ENCODE results near the gene DIAPH1.

The DIAPH1 gene

DNA sequence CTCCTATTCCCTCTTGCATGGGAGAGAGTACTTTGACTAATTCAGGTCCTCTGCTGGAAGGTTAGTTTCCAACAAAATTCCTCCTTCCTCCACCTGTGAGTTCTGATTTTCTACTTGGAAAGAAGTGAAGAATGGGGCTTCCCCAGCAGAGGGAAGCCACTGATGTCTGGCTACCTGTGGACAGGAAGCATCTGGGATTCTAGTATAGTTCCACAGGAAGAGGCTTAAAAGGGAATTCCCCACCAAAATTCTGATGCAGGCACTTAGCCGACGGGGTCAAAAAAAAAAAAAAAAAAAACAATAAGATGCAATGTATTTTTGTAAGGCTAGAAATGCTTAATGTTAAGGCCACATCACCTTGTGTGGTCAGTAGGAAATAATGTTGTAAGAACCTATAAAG lies 96.5 kb downstream of the DIAPH1 start:
- no peak for DNase-seq (ENCODE audit: low read depth in 2 of 3, low spot score in 1 of 3)

DNA sequence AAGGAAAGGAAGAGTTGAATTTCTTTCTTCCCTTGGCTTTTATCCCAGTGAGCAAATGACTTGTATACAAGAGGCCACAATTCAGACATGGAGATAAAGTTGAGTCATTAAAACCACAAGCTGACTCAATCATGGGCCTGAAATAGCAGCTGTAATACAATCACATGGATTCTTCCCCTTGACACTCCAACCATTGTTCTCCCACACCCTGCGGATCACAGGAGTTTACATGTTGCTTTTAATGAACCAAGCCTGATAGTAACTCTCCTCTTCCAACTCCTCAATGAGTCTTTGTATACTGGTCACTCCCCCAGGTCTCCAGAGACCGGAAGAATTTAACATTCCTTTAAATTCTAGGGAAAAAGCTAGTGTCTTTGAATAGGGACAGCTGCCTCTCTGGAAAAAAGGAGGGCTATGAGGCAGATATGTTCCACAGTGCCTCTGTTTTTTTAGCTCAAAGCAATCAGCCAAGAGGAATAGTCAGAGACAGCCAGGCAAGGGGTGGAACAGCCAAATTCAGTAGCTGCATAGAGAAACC lies 97.5 kb downstream of the DIAPH1 start:
- no peak for DNase-seq (ENCODE audit: low read depth in 2 of 3, low spot score in 1 of 3)

DNA sequence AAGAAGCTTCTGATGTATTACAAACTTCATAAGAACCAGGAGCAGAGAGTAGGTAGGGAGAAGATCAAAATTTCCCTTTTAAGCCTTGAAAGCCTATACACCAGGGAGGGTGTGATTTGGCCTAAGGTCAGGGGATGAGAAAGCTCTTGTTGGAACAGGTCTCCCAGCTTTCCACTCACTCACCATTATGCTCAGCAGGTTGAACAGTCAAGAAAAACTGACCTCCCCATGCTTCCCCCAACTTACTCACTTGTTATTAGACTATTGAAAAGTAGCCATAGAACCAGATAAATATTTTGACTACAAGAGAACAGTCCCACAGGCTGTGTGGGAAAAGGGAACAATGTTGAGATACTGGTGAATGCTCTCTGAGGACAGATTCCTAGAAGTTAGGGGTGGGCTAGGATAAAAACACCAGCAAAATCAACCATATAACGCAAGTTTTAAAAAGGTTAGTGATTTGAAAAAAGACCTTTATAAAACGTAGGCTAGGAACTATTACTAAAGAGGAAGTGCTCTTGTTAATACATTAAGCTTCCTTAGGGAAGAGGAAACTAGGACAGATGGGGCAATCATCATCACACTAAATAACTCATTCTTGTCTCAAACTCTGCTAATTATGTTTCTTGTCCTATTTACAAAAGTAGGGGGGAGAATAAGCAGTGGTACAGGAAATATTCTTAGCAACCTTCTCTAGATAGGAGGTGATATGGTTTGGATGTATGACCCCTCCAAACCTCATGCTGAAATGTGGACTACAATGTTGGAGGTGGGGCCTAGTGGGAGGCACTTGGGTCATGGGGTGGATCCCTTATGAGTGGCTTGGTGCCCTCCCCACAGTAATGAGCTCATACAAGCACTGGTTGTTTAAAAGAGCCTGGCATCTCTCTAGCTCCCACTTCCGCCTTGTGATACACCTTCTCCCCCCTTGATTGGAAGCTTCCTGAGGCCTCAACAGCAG lies 98.9 kb downstream of the DIAPH1 start:
- no peak for DNase-seq (ENCODE audit: low read depth in 2 of 3, low spot score in 1 of 3)

DNA sequence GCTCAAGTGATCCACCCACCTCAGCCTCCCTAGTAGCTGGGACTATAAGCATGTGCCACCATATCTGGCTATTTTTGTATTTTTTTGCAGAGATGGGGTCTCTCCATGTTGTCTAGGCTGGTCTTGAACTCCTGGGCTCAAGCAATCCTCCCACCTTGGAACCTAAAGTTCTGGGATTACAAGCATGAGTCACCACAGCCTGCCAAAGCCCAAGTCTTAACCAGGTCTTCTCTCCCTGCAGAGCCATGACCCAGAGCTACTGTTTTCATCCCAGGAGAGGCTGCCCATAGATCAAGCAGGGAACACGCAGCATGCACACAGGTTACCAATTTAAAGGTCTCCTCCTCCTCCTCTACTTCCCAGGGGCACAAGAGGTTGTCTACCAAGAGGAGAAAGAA lies 100.2 kb downstream of the DIAPH1 start:
- no peak for DNase-seq (ENCODE audit: low read depth in 2 of 3, low spot score in 1 of 3)

DNA sequence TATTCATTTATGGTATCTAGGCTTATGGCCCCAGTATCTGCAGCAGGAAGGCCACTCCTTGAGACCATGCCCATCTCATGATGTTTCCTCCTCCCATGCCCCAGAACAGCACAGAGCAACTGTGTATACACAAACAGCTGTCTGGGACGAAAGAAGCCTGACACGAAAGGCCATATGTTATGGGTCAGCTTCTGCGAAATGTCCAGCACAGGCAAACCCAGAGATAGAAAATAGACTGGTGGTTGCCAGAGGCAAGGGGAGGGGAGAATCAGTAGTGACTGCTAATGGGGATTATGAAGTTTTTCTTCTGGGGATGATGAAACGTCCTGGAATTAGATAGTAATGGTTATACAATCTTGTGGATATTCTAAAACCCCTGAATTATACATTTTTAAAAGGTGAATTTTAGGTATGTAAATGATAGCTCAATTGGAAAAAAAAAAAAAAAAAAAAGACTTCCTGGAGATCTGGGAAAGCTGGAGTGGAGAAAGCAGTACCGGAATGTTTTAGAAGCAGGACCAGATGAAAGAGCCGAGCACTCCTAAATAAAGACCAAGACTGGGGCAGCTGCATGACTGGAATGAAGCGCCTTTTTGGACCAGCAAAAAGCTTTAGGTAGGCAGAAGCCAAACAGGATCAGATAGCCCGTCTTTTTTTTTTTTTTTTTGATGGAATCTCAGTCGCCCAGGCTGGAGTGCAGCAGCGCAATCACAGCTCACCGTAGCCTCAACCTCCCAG lies 100.8 kb downstream of the DIAPH1 start:
- no peak for DNase-seq (ENCODE audit: low read depth in 2 of 3, low spot score in 1 of 3)

DNA sequence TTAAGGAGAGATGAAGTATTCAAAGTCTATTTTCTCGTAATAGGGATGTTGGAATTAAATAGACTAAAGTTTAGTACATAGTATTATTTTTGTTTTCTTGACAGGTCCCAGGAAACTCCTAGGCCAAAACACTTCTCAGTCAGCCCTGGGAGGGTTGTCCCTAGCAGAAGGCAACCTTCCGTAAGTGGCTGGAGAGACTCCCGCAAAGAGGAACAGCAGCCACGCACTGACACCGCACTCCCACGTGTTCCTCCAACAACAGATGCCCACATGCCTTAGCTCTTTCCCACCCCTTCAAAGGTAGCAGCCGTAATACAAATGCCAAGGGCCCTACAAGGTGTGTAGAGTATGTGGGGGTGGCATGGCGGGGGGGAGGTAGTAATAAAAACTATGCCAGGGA lies 101.5 kb downstream of the DIAPH1 start:
- no peak for DNase-seq (ENCODE audit: low read depth in 2 of 3, low spot score in 1 of 3)

DNA sequence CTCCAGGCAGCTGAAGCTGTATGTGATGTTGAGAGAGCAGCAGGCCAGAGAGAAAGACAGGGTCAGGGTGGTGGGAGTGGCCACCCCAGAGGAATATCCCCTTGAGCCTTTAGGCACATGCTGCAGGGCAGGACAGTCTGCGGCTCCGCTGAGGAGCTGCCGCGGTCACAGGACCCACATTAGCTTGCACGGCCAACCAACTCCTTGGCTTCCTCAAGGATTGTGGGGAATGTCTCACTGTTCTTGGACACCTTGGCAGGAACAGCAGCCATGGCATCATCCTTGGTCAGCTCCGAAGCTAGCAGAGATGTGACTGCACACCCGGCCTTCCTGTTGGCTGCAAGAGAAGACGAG lies 102.2 kb downstream of the DIAPH1 start:
- no peak for DNase-seq (ENCODE audit: low read depth in 2 of 3, low spot score in 1 of 3)

DNA sequence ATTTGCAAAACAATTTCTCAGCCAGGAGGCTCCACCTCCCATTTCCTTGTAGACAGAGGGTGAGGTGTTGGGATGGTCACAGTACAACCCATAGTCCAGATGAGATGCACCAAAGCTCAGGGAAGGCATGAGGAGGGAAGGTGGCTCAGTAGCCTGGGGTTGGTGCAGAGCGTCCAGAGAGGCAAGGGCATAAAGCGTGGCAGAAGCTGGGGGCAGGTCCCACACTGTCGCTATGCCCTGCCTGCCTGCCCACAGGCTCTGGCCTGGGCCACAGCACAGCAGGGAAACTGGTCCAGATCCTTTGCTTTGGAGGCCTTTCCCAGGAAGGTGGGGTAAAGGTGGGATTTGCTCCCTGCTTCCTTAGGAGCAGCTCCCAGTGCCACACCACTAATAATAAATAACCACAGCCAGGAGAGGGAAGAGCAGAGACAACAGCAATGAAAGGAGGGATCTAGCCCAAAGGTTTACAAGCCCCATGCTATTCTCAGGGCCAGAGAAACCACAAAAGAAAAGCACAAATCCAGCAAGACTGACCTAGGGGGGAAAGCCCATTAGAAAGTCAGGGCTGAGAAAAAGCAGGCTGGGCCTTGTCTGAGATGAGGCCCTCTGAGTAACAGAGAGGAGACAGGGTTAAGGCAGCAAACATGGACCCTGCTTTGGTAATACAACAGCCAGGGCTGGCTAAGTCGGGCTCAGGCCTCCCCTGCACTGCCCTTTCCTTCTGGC lies 102.7 kb downstream of the DIAPH1 start:
- DNase-seq (ENCODE audit: low read depth in 2 of 3, low spot score in 1 of 3) = no peak

DNA sequence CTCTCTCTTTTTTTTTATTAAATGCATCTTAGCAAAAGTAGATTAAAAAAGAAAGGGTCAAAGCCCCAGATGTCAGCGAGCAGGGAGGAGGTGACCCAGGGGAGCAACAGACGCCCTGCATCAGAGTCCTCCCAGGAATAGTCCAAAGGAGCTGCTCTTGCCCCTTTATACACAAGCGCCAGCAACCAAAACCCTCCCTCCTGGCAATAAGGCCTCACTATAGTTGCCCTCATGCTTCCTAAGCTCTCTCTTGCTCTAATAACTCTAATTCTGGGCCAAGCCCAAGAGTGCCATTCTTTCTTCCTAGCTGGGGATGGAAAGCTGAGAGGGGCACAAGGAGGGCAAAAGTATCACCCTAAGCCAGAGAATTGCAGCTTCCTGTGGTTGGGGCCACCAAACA lies 103.7 kb downstream of the DIAPH1 start:
- DNase-seq (ENCODE audit: low read depth in 2 of 3, low spot score in 1 of 3) = no peak

DNA sequence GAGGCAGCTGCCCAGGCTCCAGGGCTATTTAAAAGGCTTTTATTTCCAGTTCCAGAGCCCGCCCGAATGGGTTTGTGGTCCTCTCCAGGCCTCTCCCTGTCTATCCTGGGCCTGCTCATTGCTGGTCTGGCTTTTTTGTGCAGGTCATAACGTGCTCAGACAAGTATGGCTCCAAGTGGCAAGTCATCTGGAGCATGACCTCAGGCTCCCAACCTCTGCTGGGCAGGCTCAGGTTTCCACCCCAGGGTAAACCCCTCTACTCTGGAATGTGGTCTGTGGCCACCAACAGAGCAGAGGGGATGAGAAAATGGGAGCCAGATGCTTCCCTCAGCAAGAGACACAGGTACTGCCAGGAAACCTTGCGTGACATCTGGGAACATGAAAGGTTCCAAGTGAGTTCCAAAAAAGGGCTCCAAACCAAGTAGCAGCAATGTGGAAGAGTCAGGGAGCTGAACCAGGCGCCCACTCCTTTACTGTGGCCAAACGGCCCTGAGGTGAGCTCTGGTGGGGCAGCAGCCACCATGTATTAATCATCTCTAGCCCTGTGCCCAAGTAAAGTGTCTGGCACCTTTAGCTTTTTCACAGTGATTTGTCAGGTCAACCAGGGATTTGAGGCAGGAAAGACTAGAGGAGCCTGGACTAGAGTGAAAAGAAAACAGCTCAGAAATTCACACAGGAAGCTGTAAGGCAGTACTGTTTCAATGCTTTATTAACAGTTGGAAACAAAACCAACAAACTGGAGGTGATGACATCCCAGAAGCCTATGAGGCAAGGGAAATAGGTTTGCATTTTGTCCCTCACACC lies 104.3 kb downstream of the DIAPH1 start:
- no peak for DNase-seq (ENCODE audit: low read depth in 2 of 3, low spot score in 1 of 3)

DNA sequence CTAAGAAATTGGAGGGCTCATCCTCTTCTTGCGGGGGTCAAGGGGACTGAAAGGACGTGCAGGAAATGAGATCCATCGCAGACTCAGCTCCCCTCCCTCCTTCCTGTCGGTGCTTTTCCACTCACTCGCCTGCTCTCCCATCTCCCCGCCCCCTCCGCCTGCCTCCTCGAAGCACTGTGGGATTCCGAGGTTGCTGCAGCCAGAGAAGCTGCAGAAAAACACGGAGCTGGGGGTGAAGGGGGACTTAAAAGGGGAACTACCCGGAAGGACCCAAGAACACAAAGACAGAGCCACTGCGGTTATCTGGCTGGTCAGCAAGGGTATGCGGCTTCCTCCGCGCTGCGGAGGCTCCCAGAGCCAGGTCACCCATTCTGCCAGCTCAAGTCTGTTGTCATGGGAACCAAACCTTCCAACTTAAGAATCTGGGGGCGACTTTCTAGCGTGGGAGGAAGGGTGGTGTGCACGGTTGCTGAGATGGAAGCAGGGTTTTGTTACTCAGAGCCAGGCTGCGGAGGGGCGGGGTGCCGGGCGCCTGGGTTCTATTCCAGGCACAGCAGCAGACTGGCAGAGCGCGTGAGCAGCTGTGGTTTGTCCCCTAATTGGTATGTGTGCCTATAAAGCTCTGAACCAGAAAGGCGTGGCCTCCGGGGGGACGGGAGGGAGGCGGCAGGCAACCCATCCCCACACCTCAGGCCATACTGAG lies 105.0 kb downstream of the DIAPH1 start:
- peak; percentile 44 to 64 (median 48) for DNase-seq (ENCODE audit: low read depth in 2 of 3, low spot score in 1 of 3)

DNA sequence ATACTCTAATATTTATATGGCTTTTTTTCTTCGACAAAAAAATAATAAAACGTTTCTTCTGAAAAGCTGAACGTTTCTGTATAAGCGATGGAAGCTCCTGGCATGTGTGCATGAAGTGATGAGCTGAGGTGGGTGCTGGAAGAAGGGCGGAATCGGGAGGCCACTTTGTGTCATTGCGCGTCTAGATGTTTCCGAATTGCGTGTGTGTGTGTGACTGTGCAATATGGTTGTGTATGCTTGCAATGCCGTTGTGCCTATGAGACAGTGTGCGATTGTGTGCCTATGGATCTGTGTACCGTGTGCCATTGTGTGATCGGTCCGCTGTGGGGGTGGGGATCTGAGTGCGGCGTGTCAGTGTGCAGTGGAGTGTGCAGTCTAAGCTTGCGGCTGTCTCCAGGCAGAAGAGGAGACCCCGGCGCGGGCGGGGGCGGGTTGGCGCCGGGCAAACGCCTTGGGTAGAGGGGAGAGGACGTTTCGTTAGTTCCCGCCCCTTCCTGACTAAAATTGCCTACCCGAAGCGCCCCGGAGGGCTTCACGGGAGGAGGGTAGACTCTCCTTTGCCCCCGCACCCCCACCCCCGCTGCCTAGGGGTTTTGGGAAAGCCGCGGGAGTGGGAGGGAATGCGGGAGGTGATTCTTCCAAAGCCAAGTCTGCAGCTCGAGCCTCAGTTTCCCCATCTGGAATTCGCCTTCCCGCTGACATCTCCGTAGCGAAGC lies 105.7 kb downstream of the DIAPH1 start:
- peak in 1 of 3 donors; percentile 27 for DNase-seq (ENCODE audit: low read depth in 2 of 3, low spot score in 1 of 3)

DNA sequence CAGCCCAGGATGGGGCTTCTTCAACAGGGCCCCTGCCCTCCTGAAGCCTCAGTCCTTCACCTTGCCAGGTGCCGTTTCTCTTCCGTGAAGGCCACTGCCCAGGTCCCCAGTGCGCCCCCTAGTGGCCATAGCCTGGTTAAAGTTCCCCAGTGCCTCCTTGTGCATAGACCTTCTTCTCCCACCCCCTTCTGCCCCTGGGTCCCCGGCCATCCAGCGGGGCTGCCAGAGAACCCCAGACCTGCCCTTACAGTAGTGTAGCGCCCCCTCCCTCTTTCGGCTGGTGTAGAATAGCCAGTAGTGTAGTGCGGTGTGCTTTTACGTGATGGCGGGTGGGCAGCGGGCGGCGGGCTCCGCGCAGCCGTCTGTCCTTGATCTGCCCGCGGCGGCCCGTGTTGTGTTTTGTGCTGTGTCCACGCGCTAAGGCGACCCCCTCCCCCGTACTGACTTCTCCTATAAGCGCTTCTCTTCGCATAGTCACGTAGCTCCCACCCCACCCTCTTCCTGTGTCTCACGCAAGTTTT lies 106.3 kb downstream of the DIAPH1 start:
- DNase-seq (ENCODE audit: low read depth in 2 of 3, low spot score in 1 of 3) = peak; percentile 78 to 90 (median 81)

DNA sequence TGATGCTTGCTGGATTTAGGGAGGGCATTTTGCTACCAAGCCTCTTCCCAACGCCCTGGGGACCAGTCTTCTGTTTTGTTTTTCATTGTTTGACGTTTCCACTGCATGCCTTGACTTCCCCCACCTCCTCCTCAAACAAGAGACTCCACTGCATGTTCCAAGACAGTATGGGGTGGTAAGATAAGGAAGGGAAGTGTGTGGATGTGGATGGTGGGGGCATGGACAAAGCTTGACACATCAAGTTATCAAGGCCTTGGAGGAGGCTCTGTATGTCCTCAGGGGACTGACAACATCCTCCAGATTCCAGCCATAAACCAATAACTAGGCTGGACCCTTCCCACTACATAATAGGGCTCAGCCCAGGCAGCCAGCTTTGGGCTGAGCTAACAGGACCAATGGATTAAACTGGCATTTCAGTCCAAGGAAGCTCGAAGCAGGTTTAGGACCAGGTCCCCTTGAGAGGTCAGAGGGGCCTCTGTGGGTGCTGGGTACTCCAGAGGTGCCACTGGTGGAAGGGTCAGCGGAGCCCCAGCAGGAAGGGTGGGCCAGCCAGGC lies 107.0 kb downstream of the DIAPH1 start:
- no peak for DNase-seq (ENCODE audit: low read depth in 2 of 3, low spot score in 1 of 3)

DNA sequence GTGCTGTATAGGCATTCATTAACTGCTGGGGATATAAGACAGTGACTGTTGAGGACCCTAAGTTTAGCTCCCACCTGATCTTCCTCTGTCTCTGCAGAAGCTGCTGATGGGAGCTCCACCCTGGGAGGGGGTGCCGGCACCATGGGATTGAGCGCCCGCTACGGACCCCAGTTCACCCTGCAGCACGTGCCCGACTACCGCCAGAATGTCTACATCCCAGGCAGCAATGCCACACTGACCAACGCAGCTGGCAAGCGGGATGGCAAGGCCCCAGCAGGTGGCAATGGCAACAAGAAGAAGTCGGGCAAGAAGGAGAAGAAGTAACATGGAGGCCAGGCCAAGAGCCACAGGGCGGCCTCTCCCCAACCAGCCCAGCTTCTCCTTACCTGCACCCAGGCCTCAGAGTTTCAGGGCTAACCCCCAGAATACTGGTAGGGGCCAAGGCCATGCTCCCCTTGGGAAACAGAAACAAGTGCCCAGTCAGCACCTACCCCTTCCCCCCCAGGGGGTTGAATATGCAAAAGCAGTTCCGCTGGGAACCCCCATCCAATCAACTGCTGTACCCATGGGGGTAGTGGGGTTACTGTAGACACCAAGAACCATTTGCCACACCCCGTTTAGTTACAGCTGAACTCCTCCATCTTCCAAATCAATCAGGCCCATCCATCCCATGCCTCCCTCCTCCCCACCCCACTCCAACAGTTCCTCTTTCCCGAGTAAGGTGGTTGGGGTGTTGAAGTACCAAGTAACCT lies 107.8 kb downstream of the DIAPH1 start:
- DNase-seq (ENCODE audit: low read depth in 2 of 3, low spot score in 1 of 3) = no peak

DNA sequence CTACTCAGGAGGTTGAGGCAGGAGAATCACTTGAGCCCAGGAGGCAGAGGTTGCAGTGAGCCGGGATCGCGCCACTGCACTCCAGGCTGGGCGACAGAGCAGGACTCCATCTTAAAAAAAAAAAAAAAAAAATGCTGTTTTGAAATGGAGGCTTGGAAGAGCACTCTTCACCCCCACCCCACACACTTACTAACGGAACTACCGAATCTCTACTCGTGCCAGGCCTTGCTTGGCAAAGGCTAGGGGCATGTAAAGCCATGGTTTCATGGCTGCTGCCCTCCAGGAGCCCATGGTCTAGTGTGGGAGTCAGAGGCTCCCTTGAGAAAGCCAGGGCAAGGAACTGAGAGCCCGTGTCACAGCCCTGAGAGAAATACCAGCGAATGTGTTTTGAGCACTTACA lies 108.6 kb downstream of the DIAPH1 start:
- DNase-seq (ENCODE audit: low read depth in 2 of 3, low spot score in 1 of 3) = no peak

DNA sequence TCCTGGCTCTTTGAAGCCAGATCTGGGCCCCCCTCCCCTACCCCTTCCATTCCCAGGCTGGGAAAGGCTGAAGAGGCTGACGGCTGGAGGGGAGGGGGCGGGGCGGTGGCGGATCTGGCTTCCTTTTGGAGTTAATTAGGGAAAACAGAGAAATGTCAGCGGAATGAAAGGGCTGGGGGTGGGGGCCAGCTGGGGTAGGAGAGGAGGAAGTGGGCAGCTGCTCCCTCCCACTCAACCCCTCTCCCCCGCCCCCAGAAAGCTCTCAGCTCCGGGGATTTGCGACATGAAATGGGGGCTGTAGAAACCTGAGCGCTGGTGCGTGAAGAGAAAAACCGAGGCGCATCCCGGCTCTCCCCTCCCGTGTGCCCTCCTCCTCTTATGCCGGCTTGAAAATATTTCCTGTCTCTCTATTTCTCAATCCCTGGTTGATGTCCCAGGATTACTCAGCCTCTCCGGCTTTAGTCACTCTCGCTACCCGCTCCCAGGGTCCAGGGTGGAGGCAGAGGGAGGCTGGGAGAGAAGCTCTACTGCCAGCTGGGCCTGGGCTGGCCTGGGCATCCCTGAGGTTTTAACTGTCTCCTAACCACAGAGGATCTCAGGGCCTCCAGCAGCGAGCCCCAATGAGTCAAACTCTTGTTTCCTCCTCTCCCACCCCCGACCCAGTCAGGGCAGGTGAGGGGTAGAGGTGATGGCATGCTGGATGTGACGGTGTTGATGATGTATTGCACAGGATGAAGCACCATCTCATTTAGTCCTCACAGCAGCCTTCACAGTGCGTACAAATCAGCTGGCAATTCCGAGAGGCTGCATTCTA lies 109.8 kb downstream of the DIAPH1 start:
- DNase-seq (ENCODE audit: low read depth in 2 of 3, low spot score in 1 of 3) = no peak
